ENCODE measurements around the gene LSAMP.
"Not testable (repeated sequence)": the region's sequence is repeated elsewhere in the genome, so short reads cannot be mapped to it uniquely, and the experiment has no call there.

The LSAMP gene

GRCh38 chr3:115819785-115820384 lies 625.4 kb downstream of the LSAMP start:
- H3K4me1 ChIP-seq (ENCODE audit: control insufficient read depth, insufficient read depth, low read length) = no peaks in the 10 kb centered on the region
- H3K4me3 ChIP-seq (ENCODE audit: low read length) = no peak overlapping the region
- no peaks in the 10 kb centered on the region for H3K36me3 ChIP-seq (ENCODE audit: insufficient read depth, low read length)
- H3K4me2 ChIP-seq (ENCODE audit: low read length) = no peak overlapping the region
- H3K27me3 ChIP-seq (ENCODE audit: control insufficient read depth, insufficient read depth, low read length) = no peaks in the 10 kb centered on the region
- no peak overlapping the region for H3K9ac ChIP-seq (ENCODE audit: low read depth, low read length)
- H3K9me3 ChIP-seq (replicated peaks; ENCODE audit: low read length) = no peaks in the 10 kb centered on the region

DNA sequence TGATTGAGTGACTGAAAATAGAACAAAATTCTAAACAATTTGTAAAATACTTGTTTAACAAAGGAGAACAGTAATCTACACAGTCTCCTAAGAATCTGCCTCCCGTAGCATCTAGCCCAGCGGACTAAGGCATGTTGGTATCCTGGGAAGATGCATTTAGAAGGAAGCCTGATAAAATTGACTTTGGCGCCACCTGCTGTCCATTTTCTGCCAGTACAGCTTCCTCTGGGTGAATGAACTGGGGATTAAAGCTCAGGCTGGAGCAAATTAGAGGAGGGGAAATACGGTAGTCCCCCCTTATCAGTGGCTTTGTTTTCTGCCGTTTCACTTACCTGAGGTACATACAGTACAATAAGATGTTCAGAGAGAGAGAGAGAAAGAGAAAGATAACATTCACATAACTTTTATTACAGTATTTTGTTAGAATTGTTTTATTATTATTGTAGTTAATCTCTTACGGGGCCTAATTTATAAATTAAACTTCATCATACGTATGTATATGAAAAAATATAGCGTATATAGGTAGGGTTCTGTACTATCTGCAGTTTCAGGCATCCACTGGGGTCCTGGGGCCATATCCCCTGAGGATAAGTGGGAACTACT lies 630.4 kb downstream of the LSAMP start:
- no peak overlapping the region for H3K4me2 ChIP-seq (ENCODE audit: low read length)
- no peaks in the 10 kb centered on the region for H3K36me3 ChIP-seq (ENCODE audit: insufficient read depth, low read length)
- H3K4me1 ChIP-seq (ENCODE audit: control insufficient read depth, insufficient read depth, low read length) = no peaks in the 10 kb centered on the region
- no peaks in the 10 kb centered on the region for H3K9me3 ChIP-seq (replicated peaks; ENCODE audit: low read length)
- no peak overlapping the region for H3K4me3 ChIP-seq (ENCODE audit: low read length)
- H3K9ac ChIP-seq (ENCODE audit: low read depth, low read length) = no peak overlapping the region
- no peaks in the 10 kb centered on the region for H3K27me3 ChIP-seq (ENCODE audit: control insufficient read depth, insufficient read depth, low read length)

DNA sequence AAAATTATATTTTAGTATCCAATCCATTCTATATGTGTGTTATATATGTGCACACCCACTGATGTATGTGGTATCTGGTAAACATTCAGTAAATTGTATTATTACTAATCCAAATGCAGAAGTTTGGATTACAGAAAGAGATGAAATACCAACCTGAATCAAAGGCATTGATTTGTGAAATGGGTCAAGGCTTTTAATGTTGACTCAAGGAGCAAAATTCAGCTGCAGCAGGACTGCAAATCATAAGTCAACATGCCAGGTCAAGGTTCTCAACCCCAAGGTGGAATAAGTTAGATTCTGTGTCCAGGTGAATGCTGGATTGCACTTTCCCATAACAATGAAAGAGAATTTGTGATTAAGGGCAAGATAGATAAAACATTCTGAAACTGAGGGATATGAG lies 631.3 kb downstream of the LSAMP start:
- no peaks in the 10 kb centered on the region for H3K9me3 ChIP-seq (replicated peaks; ENCODE audit: low read length)
- no peak overlapping the region for H3K4me2 ChIP-seq (ENCODE audit: low read length)
- no peaks in the 10 kb centered on the region for H3K36me3 ChIP-seq (ENCODE audit: insufficient read depth, low read length)
- H3K4me3 ChIP-seq (ENCODE audit: low read length) = no peak overlapping the region
- no peaks in the 10 kb centered on the region for H3K27me3 ChIP-seq (ENCODE audit: control insufficient read depth, insufficient read depth, low read length)
- H3K9ac ChIP-seq (ENCODE audit: low read depth, low read length) = no peak overlapping the region
- H3K4me1 ChIP-seq (ENCODE audit: control insufficient read depth, insufficient read depth, low read length) = no peaks in the 10 kb centered on the region

DNA sequence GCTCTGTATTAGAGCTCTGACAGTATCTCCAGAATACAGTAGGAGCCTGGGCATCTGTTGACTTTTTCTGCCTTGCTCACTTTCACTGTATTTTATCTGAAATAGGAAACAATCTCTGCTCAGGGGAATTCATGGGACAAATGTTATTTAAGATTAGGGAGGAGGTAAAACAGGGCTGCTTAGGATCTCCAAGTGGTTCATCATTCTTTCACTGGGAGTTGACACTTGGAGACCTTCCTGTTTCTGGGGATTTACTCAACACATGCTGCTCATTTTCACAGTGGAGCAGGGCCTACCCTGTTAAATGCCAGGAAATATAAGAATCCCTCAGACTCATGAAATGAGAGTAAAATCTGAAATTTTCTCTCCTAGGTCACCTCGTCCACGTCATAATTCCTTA lies 636.5 kb downstream of the LSAMP start:
- no peaks in the 10 kb centered on the region for H3K9me3 ChIP-seq (replicated peaks; ENCODE audit: low read length)
- H3K4me1 ChIP-seq (ENCODE audit: control insufficient read depth, insufficient read depth, low read length) = peaks cover 24% of the 10 kb centered on the region
- H3K36me3 ChIP-seq (ENCODE audit: insufficient read depth, low read length) = no peaks in the 10 kb centered on the region
- no peak overlapping the region for H3K4me3 ChIP-seq (ENCODE audit: low read length)
- no peak overlapping the region for H3K9ac ChIP-seq (ENCODE audit: low read depth, low read length)
- H3K27me3 ChIP-seq (ENCODE audit: control insufficient read depth, insufficient read depth, low read length) = no peaks in the 10 kb centered on the region
- no peak overlapping the region for H3K4me2 ChIP-seq (ENCODE audit: low read length)

DNA sequence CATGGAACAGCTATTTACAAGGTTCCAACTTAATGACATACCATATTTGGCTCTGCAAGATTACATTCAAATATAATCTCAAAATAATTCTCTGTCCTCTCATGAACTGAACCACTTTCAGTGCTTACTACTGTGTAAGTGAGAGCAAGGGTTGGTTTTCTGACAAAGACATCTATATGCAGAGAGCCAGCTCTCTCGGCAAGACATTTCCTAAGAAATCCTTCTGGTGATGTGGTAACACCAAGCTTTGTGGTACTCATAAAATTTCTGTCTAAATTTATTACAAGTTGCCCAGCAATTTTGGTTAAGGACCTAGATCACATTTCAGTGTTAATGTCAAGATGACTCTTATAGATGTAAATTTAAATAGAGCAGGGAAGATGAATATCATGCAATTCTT lies 637.0 kb downstream of the LSAMP start:
- Histone ChIP-seq H3K4me3 (ENCODE audit: low read length) (no peak overlapping the region), H3K9me3 (replicated peaks; ENCODE audit: low read length) (no peaks in the 10 kb centered on the region), H3K27me3 (ENCODE audit: control insufficient read depth, insufficient read depth, low read length) (no peaks in the 10 kb centered on the region), H3K4me1 (ENCODE audit: control insufficient read depth, insufficient read depth, low read length) (peaks cover 24% of the 10 kb centered on the region), H3K9ac (ENCODE audit: low read depth, low read length) (no peak overlapping the region), H3K36me3 (ENCODE audit: insufficient read depth, low read length) (no peaks in the 10 kb centered on the region), H3K4me2 (ENCODE audit: low read length) (no peak overlapping the region)

DNA sequence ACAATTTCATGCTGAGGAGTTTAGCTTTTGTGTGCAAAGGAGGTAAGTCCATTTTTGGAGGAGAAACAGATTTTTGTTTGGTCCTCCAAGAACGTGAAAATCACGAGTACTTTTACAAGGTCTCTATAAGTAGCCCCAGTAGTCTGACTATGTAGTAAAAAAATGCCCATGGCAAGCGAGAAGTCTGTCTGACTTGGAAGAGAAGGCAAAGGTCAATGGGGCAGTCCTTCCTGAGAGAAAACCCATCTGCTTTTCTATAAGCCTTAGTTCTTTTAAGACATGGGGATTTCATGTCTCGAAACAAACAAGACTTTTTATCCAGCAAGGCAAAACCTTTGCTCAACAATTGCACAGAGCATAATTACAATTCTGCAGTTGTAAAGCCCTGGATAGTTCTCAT lies 638.8 kb downstream of the LSAMP start:
- H3K4me3 ChIP-seq (ENCODE audit: low read length) = no peak overlapping the region
- H3K4me1 ChIP-seq (ENCODE audit: control insufficient read depth, insufficient read depth, low read length) = peaks cover 24% of the 10 kb centered on the region
- H3K9ac ChIP-seq (ENCODE audit: low read depth, low read length) = no peak overlapping the region
- no peaks in the 10 kb centered on the region for H3K36me3 ChIP-seq (ENCODE audit: insufficient read depth, low read length)
- H3K9me3 ChIP-seq (replicated peaks; ENCODE audit: low read length) = no peaks in the 10 kb centered on the region
- no peak overlapping the region for H3K4me2 ChIP-seq (ENCODE audit: low read length)
- H3K27me3 ChIP-seq (ENCODE audit: control insufficient read depth, insufficient read depth, low read length) = no peaks in the 10 kb centered on the region

DNA sequence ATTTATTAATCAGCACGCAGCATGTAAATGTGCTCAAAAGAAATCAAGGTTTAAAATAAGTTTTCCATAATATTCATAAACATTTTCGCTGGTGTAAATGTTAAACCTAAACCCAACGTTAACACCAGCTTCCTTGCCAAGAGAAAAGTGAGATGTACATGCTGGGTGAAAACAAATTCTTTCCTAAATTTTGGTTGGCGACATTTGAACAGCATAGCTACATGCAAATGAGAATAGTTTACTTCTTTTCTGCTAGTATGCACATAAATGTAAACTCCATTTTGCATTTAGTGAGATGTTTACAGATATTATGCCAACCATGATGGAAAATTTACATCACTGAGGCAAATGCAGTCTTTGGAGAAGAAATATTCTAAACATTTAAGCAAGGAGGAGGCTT lies 639.8 kb downstream of the LSAMP start:
- peak overlapping the region; percentile 63 for H3K4me2 ChIP-seq (ENCODE audit: low read length)
- no peak overlapping the region for H3K4me3 ChIP-seq (ENCODE audit: low read length)
- peak overlapping the region; percentile 67 for H3K9ac ChIP-seq (ENCODE audit: low read depth, low read length)
- H3K9me3 ChIP-seq (replicated peaks; ENCODE audit: low read length) = no peaks in the 10 kb centered on the region
- no peaks in the 10 kb centered on the region for H3K27me3 ChIP-seq (ENCODE audit: control insufficient read depth, insufficient read depth, low read length)
- peaks cover 30% of the 10 kb centered on the region for H3K4me1 ChIP-seq (ENCODE audit: control insufficient read depth, insufficient read depth, low read length)
- H3K36me3 ChIP-seq (ENCODE audit: insufficient read depth, low read length) = no peaks in the 10 kb centered on the region

DNA sequence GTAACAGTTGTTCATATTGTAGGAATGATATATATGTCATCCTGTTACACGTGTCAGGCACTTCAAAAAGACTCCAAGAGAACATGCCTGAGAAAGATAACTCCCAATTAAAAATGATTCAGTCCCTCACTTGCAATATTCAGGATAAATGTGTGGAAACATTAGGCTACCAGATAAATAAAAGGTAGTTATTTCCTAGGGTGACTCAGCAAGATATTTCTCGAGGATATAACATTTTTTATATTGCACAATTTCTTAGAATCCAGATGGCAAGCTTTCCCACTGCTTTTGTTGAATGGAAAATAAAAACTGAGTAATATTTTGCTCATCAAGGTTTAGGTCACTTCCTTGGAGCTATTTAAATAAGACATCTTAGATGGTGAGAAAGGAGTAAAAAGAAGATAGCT lies 640.6 kb downstream of the LSAMP start:
- Histone ChIP-seq H3K27me3 (ENCODE audit: control insufficient read depth, insufficient read depth, low read length) (no peaks in the 10 kb centered on the region), H3K4me2 (ENCODE audit: low read length) (peak overlapping the region; percentile 63), H3K9ac (ENCODE audit: low read depth, low read length) (peak overlapping the region; percentile 67), H3K4me3 (ENCODE audit: low read length) (no peak overlapping the region), H3K36me3 (ENCODE audit: insufficient read depth, low read length) (no peaks in the 10 kb centered on the region), H3K9me3 (replicated peaks; ENCODE audit: low read length) (no peaks in the 10 kb centered on the region), H3K4me1 (ENCODE audit: control insufficient read depth, insufficient read depth, low read length) (peaks cover 30% of the 10 kb centered on the region)

DNA sequence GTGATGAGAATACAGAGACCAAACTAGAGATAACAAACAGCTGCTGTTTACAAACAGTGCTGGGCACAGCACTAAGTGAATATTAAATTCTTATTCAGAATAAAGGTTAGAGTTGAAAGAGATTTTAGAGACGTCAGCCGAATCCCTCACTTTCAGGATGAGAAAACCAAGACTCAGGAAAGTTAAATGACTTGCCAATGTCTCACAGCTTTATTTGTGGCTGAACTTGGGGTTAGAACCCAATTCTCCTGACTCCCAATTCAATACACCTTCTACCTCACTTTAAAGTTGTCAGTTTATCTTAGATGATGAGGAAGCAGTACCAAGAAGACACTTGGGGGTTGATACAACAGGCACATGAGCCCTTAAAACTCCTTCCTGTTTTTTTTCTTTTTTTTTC lies 641.1 kb downstream of the LSAMP start:
- peaks cover 30% of the 10 kb centered on the region for H3K4me1 ChIP-seq (ENCODE audit: control insufficient read depth, insufficient read depth, low read length)
- peak overlapping the region; percentile 59 for H3K9ac ChIP-seq (ENCODE audit: low read depth, low read length)
- no peaks in the 10 kb centered on the region for H3K36me3 ChIP-seq (ENCODE audit: insufficient read depth, low read length)
- H3K4me3 ChIP-seq (ENCODE audit: low read length) = no peak overlapping the region
- H3K9me3 ChIP-seq (replicated peaks; ENCODE audit: low read length) = no peaks in the 10 kb centered on the region
- peak overlapping the region; percentile 17 for H3K4me2 ChIP-seq (ENCODE audit: low read length)
- no peaks in the 10 kb centered on the region for H3K27me3 ChIP-seq (ENCODE audit: control insufficient read depth, insufficient read depth, low read length)

- Histone ChIP-seq H3K36me3 (ENCODE audit: insufficient read depth, low read length) (no peaks in the 10 kb centered on the region), H3K27me3 (ENCODE audit: control insufficient read depth, insufficient read depth, low read length) (no peaks in the 10 kb centered on the region), H3K9me3 (replicated peaks; ENCODE audit: low read length) (no peaks in the 10 kb centered on the region), H3K4me2 (ENCODE audit: low read length) (no peak overlapping the region), H3K4me1 (ENCODE audit: control insufficient read depth, insufficient read depth, low read length) (peaks cover 30% of the 10 kb centered on the region), H3K9ac (ENCODE audit: low read depth, low read length) (no peak overlapping the region), H3K4me3 (ENCODE audit: low read length) (no peak overlapping the region)
Measured at GRCh38 chr3:115803661-115804060, 641.6 kb downstream of the LSAMP start.

GRCh38 chr3:115800489-115801075 lies 644.7 kb downstream of the LSAMP start:
- peak overlapping the region; percentile 17 for H3K9ac ChIP-seq (ENCODE audit: low read depth, low read length)
- peaks cover 22% of the 10 kb centered on the region for H3K4me1 ChIP-seq (ENCODE audit: control insufficient read depth, insufficient read depth, low read length)
- H3K9me3 ChIP-seq (replicated peaks; ENCODE audit: low read length) = no peaks in the 10 kb centered on the region
- no peak overlapping the region for H3K4me3 ChIP-seq (ENCODE audit: low read length)
- no peaks in the 10 kb centered on the region for H3K27me3 ChIP-seq (ENCODE audit: control insufficient read depth, insufficient read depth, low read length)
- H3K4me2 ChIP-seq (ENCODE audit: low read length) = peak overlapping the region; percentile 38
- no peaks in the 10 kb centered on the region for H3K36me3 ChIP-seq (ENCODE audit: insufficient read depth, low read length)

- H3K27me3 ChIP-seq (ENCODE audit: control insufficient read depth, insufficient read depth, low read length); H3K36me3 ChIP-seq (ENCODE audit: insufficient read depth, low read length); H3K4me2 ChIP-seq (ENCODE audit: low read length); H3K4me3 ChIP-seq (ENCODE audit: low read length); H3K9ac ChIP-seq (ENCODE audit: low read depth, low read length); H3K9me3 ChIP-seq (replicated peaks; ENCODE audit: low read length): not testable (repeated sequence)
- peaks cover 17% of the 10 kb centered on the region for H3K4me1 ChIP-seq (ENCODE audit: control insufficient read depth, insufficient read depth, low read length)
Measured at GRCh38 chr3:115800065-115800464, 645.2 kb downstream of the LSAMP start.
